HG03139 (cell line): Measurements from ENCODE around the gene UMAD1.

Experiments used
- ATAC-seq: cut with Tn5 transposase; IDR thresholded peaks from one replicate; pipeline ENCODE4 v1.9.1; 2021; ENCODE audit not compliant: unreplicated experiment

The UMAD1 gene

DNA sequence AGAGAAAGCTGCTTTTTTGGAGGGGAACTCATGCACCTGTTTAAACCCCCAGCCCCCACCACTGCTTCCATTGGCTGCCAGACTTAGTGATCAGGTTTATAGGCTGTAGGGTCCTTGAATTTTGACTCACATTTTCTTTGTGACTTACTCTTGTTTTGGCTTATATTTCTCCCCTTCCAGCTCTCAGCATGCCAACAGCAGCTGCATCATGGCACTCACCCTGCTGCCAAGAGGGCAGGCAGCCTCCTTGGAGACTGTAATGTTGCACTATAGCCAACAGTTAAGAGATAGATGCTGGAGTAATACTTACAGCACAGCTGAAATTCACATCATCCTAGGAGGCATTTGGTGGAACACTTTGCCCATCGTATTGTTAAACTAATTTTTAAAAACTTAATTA is 230.0 kb downstream of the UMAD1 start:
- ATAC-seq, result no peak

DNA sequence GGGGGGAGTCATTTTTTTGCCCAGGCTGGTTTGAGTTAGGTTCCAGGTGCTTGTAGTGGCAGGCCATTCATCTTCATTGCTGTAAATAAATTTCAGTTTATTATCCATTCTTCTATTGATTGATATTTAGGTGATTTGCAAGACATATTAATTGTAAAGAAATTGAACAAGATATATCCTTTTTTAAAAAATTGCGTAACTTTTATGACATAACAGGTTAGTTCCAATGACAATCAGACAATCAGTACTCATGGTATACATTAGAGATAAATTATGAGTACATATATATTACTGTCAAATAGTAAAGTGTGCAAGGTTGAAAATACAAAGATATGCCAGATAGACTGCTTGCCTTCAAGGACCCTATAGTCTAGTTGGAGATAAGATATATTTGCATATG is 235.9 kb downstream of the UMAD1 start:
- ATAC-seq, result no peak

DNA sequence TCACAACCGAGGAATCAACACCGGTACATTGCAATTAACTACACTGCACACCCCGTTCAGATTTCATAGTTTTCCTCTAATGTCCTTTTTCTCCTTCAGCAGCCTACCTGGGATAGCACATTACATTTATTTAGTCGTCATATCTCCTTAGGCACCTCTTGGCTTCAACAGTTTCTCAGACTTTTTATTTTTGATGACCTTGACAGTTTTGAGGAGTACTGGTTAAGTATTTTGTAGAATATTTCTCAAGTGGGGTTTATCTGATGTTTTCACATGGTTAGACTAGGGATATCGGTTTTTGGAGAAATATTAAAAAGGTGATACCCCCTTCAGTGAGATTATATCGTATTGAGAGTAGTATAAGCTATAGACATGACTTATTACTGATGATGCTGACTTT is 241.0 kb downstream of the UMAD1 start:
- ATAC-seq, result no peak

DNA sequence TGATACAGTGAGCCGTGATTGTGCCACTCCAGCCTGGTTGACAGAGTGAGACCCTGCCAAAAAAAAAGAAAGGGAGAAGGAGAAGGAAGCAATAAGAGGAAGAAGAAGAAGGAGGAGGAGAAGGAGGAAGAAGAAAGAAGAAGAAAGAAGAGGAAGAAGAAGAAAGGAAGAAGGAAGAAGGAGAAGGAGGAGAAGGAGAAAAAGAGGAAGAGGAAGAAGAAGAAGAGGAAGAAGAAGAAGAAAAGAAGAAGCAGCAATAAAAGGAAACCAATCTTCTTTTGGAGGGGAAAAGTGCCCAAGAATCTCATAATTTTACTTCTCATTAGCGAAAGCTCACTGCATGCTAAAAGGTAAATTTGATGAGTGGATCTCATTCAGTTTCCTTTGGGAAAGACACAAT is 242.3 kb downstream of the UMAD1 start:
- ATAC-seq, result no peak

DNA sequence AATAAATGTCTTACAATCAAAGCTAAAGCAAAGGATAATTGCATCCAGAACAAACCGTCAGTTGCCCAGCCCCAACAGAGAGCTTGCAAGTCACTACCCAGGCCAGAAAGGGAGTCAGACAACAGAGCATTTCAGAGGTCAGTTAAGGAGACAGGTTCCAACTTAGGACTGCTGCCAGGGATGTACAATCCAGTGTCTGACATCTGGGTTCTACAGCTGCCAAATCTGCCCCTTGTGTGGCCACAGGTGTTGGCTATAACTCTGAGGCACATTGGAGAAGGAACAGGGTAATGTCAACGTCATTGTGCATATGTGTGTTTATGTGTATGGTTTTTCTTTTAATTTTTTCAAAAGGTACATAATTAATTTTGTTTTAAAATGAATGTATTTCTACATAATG is 242.8 kb downstream of the UMAD1 start:
- no peak for ATAC-seq

DNA sequence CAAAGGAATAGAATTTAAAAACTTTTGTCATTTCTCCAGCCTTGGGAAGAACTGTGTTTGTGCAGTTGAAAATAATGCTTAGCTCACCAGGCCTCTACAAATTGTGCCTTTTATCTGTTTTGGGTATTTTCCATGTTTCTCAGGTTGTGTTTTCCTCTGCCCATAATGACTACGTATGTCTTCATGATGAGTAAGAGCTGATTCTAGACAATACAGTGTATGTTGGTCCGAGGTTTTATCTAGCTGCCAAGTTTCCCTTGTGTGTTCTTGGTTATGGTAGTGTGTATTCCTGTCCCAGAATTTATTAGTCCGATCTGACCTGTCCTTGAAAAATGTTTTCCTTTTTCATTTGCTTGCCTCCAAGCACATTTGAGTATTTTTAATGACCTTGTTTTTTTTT is 244.3 kb downstream of the UMAD1 start:
- no peak for ATAC-seq

DNA sequence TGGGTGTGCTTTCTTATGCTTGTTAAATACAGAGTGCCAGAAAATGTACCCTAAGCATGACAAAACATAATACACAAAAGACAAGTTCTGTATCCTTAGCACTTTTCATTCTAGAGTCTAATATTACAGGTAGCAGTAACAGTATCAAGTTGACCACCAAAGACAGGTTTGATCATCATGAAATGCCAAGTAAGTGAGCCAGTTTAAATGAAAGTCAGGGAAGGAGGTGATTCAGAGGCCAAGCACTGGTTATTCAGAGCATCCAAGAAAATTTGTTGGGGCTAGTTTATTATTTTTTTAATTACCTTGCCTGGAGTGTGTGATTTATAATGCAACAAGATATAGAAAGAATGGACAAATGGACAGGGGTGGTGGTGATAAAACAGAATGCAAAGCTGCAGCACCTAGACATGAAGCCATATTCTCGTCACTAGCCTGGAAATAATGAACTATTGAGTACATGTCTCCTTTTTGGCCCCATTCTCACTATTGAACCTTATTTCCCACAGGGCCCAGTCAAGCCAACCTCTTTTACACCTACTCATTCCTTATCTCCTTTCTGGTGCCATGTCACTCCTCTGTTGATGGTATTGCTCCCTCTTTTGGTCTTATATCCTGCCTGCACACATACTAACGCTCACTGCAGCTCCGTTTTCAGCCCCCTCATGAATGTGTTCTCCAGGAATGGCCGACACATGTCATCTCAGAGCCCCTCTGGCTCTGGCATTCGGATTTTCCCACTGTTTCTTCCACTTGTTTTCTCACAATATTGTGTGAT is 249.4 kb downstream of the UMAD1 start:
- ATAC-seq, result no peak

DNA sequence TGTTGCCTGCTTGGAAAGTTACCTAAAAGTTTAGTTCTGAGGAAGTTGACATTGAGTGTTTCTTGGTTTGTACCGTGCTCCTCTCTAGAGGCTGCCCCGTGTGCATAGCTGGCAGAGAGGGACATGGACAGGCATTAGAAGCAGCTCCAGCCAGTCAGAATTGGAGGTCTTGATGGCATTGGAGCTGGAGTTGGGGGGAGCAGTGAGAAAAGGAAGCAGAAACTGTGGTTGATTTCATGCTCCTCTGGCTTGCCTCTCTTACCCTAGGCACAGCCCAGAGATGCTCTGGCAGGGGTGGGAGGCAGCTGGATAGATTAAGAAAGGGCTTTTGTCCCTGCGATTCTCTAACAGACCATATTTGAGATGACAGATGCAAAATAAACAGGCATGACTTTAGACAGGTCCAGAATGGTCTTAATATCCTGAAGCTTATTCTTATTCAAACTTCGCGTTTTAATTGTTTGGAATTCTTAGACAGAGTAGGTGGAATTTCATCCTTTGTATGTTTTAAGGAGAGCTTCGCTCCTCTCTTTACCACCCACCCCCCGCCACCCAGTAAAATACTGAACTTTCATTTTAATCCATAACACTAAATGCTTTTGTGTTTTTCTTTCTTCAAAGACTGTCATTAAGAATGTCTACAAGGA is 254.6 kb downstream of the UMAD1 start:
- ATAC-seq, result no peak

DNA sequence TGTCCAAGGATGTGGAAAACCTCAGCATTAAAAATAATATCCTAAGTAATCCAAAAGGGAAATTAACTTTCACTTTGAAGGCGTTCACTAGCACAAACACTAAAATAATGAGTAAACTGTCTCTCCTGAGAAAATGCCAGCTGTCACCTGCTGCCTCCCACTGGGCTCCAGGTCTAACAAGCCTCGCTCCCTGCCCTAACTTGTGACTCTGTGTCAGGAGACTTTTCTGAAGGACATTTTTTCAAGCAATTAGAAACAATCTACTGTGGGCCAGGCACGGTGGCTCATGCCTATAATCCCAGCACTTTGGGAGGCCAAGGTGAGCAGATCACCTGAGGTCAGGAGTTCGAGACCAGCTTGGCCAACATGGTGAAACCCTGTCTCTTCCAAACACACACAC is 255.2 kb downstream of the UMAD1 start:
- no peak for ATAC-seq

DNA sequence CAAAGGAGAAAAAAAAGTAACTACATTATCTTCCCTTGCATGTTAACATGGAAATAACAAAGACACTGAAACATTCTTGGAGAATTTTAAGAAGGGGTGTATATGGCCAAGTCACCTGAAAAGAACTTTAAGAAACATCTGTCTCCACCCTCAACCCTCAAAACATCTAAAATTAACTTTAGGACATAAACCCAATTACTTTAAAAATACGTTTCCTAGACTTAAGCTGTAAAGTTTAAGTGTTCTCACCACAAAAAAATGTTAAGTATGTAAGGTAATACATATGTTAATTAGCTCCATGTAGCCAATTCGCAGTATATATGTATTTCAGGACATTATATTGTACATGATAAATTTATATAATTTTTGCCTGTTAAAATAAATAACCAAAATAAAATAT is 257.0 kb downstream of the UMAD1 start:
- ATAC-seq, result no peak

DNA sequence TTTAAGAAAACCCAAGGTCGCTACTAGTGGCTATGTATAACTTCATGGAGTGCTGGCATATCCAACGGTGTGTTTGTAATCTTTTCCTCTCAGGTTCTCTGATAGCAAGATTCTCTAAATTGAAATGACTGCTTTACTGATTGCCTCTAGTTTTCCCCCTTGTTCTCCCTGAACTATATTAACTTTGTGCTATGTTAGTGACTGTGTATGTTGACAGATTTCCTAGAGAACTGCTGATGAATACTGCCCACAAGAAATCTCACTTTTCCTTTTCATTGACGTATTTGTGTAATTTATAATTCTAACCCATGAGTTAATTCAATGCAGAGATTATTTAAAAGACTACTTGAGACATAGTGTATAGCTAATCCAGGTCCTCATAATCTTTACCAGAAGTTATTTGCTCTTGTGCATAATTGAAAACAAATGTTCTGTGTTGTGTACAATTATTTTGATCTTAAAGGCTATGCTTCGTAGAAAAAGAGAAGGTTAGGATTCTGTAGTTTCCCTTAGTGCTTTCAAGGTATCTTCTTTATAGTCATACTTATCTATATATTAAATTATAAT is 257.5 kb downstream of the UMAD1 start:
- ATAC-seq, result no peak

DNA sequence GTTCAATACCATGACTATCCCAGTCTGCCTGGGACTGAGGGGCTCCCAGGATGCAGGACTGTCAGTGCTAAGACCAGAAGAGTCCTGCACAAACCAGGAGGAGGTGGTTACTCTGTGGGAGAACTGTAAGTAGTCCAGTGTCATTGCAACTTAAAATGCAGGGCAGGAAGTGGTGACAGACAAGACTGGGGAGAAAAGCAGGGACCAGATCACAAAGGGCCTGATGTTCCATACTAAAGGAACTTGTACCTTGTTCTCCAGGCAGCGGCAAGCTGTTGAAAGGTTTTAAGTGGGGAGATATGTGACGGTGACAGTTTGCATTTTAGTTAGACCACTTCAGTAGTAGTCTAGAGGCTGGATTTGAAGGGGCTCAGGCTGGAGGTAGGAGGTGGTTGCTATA is 262.3 kb downstream of the UMAD1 start:
- no peak for ATAC-seq

DNA sequence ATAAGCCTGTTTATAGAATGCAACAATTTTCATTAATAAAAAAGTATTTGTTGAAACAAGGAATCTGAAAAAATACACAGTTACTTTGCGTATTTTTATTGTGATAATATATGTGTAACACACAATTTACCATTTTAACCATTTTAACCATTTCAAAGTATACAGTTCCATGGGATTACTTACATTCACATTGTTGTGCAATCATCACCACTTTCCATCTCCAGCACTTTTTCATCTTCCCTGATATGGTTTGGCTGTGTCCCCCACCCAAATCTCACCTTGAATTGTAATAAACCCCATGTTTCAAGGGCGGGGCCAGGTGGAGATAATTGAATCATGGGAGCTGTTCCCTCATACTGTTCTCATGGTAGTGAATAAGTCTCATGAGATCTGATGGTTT is 266.8 kb downstream of the UMAD1 start:
- no peak for ATAC-seq

DNA sequence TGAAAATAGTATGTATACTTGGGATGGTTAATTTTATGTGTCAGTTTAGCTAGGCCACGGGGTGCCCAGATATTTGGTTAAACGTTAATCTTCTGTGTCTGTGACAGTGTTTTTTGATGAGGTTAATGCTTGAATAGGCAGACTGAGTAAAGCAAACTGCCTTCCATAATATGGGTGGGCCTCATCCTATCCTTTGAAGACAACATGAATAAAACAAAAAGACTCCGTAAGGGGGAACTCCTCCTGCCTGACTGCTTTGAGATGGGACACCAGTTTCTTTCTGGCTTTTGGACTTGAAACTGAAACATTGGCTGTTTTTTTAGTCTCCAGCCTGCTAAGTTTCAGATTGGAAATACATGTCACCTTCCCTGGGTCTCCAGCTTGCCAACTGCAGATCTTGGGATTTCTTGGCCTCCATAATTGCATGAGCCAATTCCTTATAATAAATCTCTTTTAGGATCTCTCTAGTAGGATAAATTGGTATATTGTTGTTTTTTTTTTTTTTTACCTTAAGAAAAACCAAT is 268.1 kb downstream of the UMAD1 start:
- ATAC-seq, result no peak

DNA sequence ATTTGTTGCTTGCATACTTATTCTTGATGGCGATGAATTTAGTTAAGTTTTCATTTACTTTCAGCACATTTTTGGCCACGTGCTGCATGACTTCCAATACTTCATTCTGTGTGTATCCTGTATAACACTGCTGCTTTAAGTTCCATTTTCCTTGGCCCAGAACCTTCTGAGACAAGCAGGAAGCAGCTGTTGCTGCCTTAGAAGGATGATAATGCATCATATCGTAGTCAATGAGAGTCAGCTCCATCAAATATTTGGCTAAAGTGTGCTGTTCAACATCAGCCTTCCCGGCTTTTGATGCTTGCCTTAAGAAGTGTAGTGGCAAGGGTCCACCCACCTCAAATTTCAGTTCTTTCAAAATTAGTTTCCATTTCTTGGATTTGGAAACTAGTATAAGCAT is 268.8 kb downstream of the UMAD1 start:
- no peak for ATAC-seq

DNA sequence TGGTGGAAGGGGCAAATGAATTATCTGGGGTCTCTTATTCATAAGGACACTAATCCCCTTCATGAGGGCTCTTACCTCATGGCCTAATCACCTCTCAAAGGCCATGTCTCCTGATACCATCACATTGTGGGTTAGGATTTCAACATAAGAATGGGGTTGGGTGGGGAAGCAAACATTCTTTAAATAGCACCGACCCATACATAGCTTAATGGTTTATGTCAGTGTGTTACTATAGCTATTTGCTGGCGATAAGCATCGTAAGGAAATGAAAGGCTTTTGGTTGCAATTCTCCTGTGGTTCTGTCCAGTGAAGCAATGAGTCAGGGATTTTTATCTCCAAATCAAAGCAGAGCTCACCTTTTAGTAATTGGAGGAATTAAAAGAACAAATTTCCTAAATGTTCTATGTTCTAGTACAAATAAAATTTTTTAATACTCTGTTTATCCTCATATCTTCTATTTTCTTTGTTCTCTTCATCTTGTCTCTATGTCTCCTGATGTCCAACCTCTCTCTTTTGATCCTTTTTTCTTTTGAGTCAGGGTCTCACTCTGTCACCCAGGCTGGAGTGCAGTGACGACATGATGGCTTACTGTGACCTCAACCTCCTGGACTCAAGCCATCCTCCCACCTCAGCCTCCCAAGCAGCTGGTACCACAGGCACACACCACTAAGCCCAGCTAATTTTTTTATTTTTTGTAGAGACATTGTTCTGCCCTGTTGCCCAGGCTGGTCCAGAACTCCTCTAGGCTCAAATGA is 271.0 kb downstream of the UMAD1 start:
- ATAC-seq, result no peak

DNA sequence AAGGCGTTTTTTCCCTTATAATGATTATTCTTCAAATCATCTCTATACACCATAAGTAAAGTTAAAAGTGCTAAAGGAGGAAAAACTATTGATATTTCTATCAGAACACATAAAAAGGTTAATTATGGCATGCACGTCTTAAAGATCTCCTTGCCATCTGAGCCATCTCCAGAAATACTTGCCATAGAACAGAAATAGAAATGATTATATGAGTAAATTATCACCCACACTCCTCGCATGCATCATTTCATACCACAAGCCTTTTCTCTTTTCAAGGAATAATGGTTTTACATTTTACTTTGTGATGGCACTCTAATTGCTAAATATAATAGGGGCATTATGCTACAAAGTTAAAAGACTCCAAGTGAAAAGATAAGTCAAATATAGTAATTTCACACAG is 272.4 kb downstream of the UMAD1 start:
- ATAC-seq, result no peak

DNA sequence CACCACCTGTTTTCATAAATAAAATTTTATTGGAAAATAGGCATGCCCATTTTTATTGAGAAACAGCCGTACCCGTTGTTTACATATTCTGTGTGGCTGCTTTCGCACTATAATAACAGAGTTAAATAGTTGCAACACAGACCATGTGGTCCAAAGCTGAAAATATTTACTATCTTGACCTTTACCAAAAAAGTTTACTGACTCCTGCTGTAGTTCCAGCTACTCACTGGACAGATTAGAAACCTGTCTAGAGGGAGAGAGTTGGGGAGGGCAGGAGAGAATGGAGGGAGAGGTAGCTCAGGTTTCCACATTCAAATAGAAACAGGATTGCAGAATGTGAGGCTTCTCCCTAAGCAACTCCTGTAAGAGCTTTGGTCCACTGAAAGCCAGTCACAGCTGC is 273.0 kb downstream of the UMAD1 start:
- no peak for ATAC-seq

DNA sequence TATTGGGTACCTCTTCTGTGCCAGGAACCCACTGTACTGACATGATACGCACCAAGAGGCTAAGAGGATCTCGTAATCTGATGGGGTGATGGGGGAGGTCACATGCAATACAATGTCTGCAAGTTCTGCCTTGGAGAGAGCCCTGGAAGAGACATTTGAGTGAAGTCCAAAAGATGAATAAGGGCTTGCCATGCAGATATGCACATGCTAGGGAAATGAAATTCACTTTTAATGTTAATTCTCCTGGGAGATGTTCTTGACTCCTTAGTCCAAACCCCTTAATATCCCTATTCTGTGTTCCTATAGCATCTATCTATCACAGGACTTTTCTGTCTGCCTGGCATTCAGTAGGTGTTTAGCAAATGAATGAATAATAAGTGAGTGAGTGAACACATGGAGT is 274.0 kb downstream of the UMAD1 start:
- ATAC-seq, result no peak

DNA sequence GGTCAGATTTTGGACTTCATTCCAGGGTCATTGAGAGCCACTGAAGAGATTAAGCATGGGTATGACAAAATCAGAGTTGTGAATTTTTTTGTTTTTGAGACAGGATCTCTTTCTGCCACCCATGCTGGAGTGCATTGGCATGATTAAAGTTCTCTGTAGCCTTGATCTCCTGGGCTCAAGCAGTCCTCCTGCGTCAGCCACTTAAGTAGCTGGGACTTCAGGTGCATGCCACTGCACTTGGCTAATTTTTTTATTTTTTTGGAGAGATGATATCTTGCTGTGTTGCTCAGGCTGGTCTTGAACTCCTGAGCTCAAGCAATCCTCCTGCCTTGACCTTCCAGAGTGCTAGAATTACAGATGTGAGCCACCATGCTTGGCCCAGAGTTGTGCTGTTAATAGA is 275.5 kb downstream of the UMAD1 start:
- no peak for ATAC-seq

DNA sequence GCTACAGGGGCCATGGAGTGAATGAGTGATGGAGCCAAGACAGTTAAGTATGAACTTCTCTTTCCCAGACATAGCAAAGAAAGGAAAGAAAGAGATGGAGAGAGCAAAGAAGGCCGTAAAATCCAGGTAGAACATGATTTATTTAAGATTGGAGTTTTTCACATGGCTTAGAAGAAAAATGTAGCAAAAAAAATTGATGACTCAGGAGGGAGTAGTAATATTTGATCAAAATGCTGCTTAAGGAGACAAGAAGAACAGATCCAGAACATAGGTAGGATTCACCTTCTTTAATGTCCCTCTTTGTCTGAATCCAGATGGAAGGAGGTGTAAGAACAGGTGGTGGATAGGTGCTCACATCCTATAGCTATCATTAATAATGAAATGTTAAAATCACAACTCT is 277.0 kb downstream of the UMAD1 start:
- no peak for ATAC-seq
